HepG2 (cell line): ENCODE data around the gene TMEM223. TPM values are rescaled to one million over a fixed set of nuclear protein-coding genes. Genes with fewer than 3 reads are reported as not detected.

Source experiments
- AFF4 ChIP-seq: sonication (generic); formaldehyde crosslinking; IDR thresholded peaks from 2 replicates; pipeline ENCODE4 v1.4.0; 2020; ENCODE audit warnings: missing genetic modification reagents
- AGO2 ChIP-seq: fragments of 200-400 bp; formaldehyde crosslinking; optimal IDR thresholded peaks from 2 replicates; pipeline ENCODE3; 2017; ENCODE audit warnings: mild to moderate bottlenecking, low read depth, low read length, moderate library complexity
- ASH2L ChIP-seq: fragments of 300-600, 200-600 bp; sonication (generic); IDR thresholded peaks from 2 replicates; pipeline ENCODE4 v1.7.0; 2017; ENCODE audit warnings: low read depth, mild to moderate bottlenecking, moderate library complexity, mixed read lengths, low read length; ENCODE audit not compliant: insufficient read length
- DZIP1 ChIP-seq: sonication (generic); formaldehyde crosslinking; IDR thresholded peaks from 2 replicates; pipeline ENCODE4 v1.5.0; 2020; ENCODE audit warnings: mild to moderate bottlenecking, missing genetic modification reagents
- ELF4 ChIP-seq: sonication (generic); formaldehyde crosslinking; IDR thresholded peaks from 2 replicates; pipeline ENCODE4 v1.5.0; 2020; ENCODE audit warnings: missing genetic modification reagents, mild to moderate bottlenecking, moderate library complexity, borderline replicate concordance
- EP300 ChIP-seq, 3 experiments: sonication (generic) in 1 of 3; formaldehyde crosslinking in 1 of 3; IDR thresholded peaks; 2 replicates each; pipeline versions ENCODE4 v1.5.1 to v1.6.1; 2011 to 2020; ENCODE audit warnings: low read depth in 2 of 3, low read length in 2 of 3, borderline replicate concordance in 1 of 3, improper control_type of control experiment in 1 of 3, mild to moderate bottlenecking in 1 of 3, missing genetic modification reagents in 1 of 3, moderate library complexity in 1 of 3
- IRF2 ChIP-seq: IDR thresholded peaks from 2 replicates; pipeline ENCODE4 v1.6.1; 2018; ENCODE audit warnings: missing genetic modification reagents, missing compliant biosample characterization
- KLF9 ChIP-seq: IDR thresholded peaks from 2 replicates; pipeline ENCODE4 v1.6.1; 2016; ENCODE audit warnings: low read depth
- KMT2A ChIP-seq: sonication (generic); formaldehyde crosslinking; IDR thresholded peaks from 2 replicates; pipeline ENCODE4 v1.4.0; 2020; ENCODE audit warnings: missing genetic modification reagents
- MATR3 ChIP-seq: sonication (generic); formaldehyde crosslinking; IDR thresholded peaks from 2 replicates; pipeline ENCODE4 v1.4.0; 2020; ENCODE audit warnings: missing genetic modification reagents
- MNT ChIP-seq: fragments of 450-650 bp; IDR thresholded peaks from 2 replicates; pipeline ENCODE4 v1.6.1; 2016
- PPARG ChIP-seq: conservative IDR thresholded peaks from 2 replicates; pipeline ENCODE4 v1.6.1; 2016; ENCODE audit warnings: missing biosample characterization, missing genetic modification reagents
- RXRB ChIP-seq: IDR thresholded peaks from 2 replicates; pipeline ENCODE4 v1.6.1; 2016; ENCODE audit warnings: borderline replicate concordance, missing genetic modification reagents, missing compliant biosample characterization
- SP2 ChIP-seq: sonication (generic); formaldehyde crosslinking; IDR thresholded peaks from 2 replicates; pipeline ENCODE4 v1.5.1; 2020; ENCODE audit warnings: mild to moderate bottlenecking, missing genetic modification reagents
- XRCC5 ChIP-seq: fragments of 200-400 bp; formaldehyde crosslinking; optimal IDR thresholded peaks from 2 replicates; pipeline ENCODE3; 2017; ENCODE audit warnings: mild to moderate bottlenecking, low read length
- ZKSCAN5 ChIP-seq: sonication (generic); formaldehyde crosslinking; IDR thresholded peaks from 2 replicates; pipeline ENCODE4 v1.5.1; 2020; ENCODE audit warnings: mild to moderate bottlenecking, missing genetic modification reagents
- ZNF230 ChIP-seq: sonication (generic); formaldehyde crosslinking; IDR thresholded peaks from 2 replicates; pipeline ENCODE4 v1.4.0; 2020; ENCODE audit warnings: mild to moderate bottlenecking, missing genetic modification reagents
- ZNF878 ChIP-seq: sonication (generic); formaldehyde crosslinking; IDR thresholded peaks from 2 replicates; pipeline ENCODE4 v1.8.1; 2023; ENCODE audit warnings: mild to moderate bottlenecking, missing genetic modification reagents, moderate library complexity
- polyA plus RNA-seq, 8 experiments: library from polyadenylated mRNA; depleted of rRNA in 3 of 8; stranded (reverse) in 7 of 8; unstranded in 1 of 8; fragments of >200 nt; fragmentation: Illumina TruSeq in 4 of 8; extraction: Trizol in 4 of 8; gene quantifications; 2 replicates each; pipeline versions ENCODE4 v1.2.1 to v1.2.3, GENCODE V29; 2011 to 2016; ENCODE audit warnings: low read depth in 4 of 8, missing spikeins in 1 of 8, mixed read lengths in 1 of 8; ENCODE audit not compliant: insufficient read depth in 1 of 8
- total RNA-seq, 5 experiments: library from RNA; depleted of rRNA; stranded (reverse); fragments of >200 nt; fragmentation: Illumina TruSeq; extraction: Trizol; gene quantifications; 2 replicates each; pipeline ENCODE4 v1.2.3, GENCODE V29; 2016; ENCODE audit warnings: low read depth in 1 of 5
- TF ChIP-seq, protein P1 (sequence below): sonication (generic); formaldehyde crosslinking; IDR thresholded peaks from 2 replicates; pipeline ENCODE4 v1.8.0; 2022; ENCODE audit warnings: mild to moderate bottlenecking, missing genetic modification reagents

TMEM223 gene
- total and polyA plus RNA-seq, 2 of the 13 experiments (the other 11 are each of a cell fraction or from before 2014, with no cell fraction given): 19.5 to 24.9 TPM

DNA sequence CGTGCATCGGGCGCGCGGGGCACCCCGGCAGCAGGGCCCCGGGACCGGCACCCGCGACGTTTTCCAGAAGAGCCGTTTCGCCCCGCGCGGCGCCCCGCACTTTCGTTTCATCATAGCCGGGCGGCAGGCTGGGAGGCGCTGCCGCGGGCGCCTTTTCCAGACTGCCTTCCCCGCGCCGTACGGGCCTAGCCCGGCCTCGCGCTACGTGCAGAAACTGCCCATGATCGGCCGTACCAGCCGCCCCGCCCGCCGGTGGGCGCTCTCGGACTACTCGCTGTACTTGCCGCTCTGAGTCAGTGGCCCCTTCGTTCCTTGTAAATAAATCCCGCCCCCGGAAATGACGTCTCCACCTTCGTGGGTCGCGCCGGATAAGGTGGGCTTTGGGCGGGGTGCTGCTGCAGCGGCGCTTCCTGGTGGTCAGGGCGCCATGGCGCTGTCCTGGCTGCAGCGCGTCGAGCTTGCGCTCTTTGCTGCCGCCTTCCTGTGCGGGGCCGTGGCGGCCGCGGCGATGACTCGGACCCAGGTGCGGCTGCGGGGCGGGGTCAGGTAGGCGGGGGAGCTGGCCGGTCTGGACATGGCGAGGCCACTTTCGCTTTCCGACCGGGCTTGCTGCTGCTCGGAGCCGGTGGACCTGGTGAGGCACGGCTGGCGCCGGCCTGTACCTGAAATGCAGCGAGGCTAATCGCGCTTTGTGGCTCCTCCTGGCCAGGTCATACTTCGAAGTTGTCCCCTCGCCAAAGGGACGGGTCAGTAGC lies 4.6 kb downstream of the TMEM223 start, which contains the start of gene TMEM179B (continued):
- peak; percentile 94 for TF ChIP-seq IRF2
- peak; percentile 21; the same call in 1 of the 2 replicates for TF ChIP-seq PPARG (CRISPR knock-in tag)
- peak; percentile 89 for TF ChIP-seq SP2 (CRISPR knock-in tag)
- TF ChIP-seq MNT: peak; percentile 47
- no peak for TF ChIP-seq AFF4 (CRISPR knock-in tag)
- peak; percentile 70 for TF ChIP-seq ASH2L
- TF ChIP-seq KMT2A (CRISPR knock-in tag): peak; percentile 96
- TF ChIP-seq XRCC5: peak; percentile 72
- no peak for TF ChIP-seq ZKSCAN5 (CRISPR knock-in tag)
- TF ChIP-seq RXRB (CRISPR knock-in tag): peak; percentile 75; the same call in 1 of the 2 replicates
- TF ChIP-seq EP300 (IDR thresholded peaks at IDR 0.05; ENCODE audit: low read depth in 2 of 2, low read length in 2 of 2): no peak; a peak in 1 of 4 replicates
- 0 out of 2 replicates have a peak, but pooled peaks have one; percentile 21 for TF ChIP-seq EP300 (CRISPR knock-in tag; IDR thresholded peaks at IDR 0.05; ENCODE audit: borderline replicate concordance)
- peak; percentile 71 for TF ChIP-seq ELF4 (CRISPR knock-in tag)
- TF ChIP-seq ZNF878 (CRISPR knock-in tag): peak; percentile 74
- TF ChIP-seq AGO2: peak; percentile 100
- no peak for TF ChIP-seq MATR3
- TF ChIP-seq DZIP1 (CRISPR knock-in tag): no peak
- TF ChIP-seq KLF9 (CRISPR knock-in tag): no peak
- TF ChIP-seq, protein P1, sequence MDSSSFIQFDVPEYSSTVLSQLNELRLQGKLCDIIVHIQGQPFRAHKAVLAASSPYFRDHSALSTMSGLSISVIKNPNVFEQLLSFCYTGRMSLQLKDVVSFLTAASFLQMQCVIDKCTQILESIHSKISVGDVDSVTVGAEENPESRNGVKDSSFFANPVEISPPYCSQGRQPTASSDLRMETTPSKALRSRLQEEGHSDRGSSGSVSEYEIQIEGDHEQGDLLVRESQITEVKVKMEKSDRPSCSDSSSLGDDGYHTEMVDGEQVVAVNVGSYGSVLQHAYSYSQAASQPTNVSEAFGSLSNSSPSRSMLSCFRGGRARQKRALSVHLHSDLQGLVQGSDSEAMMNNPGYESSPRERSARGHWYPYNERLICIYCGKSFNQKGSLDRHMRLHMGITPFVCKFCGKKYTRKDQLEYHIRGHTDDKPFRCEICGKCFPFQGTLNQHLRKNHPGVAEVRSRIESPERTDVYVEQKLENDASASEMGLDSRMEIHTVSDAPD (CRISPR knock-in tag): peak; percentile 85; the same call in 1 of the 2 replicates
- TF ChIP-seq ZNF230 (CRISPR knock-in tag): peak; percentile 98
